ENCODE measurements around the gene NFATC2. TPM values are rescaled to one million over a fixed set of nuclear protein-coding genes. Genes with fewer than 3 reads are reported as not detected.

The NFATC2 gene
- total RNA-seq, 3 donors from 2014 or later: 6.2 to 7.3 (median 7.2) TPM

DNA sequence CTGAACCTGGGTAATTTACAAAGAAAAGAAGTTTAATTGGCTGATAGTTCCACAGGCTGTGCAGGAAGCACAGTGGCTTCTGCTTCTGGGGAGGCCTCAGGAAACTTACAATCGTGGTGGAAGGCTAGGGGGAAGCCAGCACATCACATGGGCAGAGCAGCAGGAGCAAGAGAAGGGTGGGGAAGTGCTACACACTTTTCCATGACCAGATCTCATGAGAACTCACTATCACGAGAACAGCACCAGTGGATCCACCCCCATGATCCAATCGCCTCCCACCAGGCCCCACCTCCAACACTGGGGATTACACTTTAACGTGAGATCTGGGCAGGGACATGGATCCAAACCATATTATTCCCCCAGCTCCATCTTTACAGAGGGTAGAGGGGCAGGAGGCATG is 166.4 kb downstream of the NFATC2 start:
- DNase-seq (no peak), ATAC-seq (no peak)
- TF ChIP-seq, protein P1, sequence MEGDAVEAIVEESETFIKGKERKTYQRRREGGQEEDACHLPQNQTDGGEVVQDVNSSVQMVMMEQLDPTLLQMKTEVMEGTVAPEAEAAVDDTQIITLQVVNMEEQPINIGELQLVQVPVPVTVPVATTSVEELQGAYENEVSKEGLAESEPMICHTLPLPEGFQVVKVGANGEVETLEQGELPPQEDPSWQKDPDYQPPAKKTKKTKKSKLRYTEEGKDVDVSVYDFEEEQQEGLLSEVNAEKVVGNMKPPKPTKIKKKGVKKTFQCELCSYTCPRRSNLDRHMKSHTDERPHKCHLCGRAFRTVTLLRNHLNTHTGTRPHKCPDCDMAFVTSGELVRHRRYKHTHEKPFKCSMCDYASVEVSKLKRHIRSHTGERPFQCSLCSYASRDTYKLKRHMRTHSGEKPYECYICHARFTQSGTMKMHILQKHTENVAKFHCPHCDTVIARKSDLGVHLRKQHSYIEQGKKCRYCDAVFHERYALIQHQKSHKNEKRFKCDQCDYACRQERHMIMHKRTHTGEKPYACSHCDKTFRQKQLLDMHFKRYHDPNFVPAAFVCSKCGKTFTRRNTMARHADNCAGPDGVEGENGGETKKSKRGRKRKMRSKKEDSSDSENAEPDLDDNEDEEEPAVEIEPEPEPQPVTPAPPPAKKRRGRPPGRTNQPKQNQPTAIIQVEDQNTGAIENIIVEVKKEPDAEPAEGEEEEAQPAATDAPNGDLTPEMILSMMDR (IDR thresholded peaks at IDR 0.05): no peak
- Histone ChIP-seq H3K4me3 (no peak overlapping the region), H3K36me3 (ENCODE audit: low read depth) (no peaks in the 10 kb centered on the region), H3K4me1 (ENCODE audit: low read depth) (no peaks in the 10 kb centered on the region), H3K9me3 (no peaks in the 10 kb centered on the region)
- intact Hi-C loops (cut with DNase I, micrococcal nuclease): loop anchor here in 1 of 2 donors (10.0 kb wide), 1 partner anchor 429 kb away; the partner anchor contains the start of gene SALL4

DNA sequence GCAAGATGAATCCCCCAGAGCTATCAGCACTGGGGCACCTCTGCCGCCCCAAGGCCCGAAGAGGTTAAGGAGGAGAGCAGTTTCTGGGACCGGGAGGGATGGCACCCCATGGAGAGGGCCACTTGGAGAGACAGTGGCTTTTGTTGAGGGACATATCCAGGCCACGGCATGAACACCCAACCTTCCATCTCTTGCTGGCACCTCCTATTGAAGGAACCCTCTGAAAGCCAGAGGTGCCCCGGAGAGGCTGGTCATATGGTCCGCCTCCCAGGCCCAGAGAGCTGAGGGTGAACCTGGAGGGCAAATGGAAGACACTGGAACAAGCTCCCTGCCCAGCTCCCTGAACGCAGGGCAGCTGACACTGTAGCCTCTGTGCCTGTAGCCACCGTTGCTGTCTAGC is 167.0 kb downstream of the NFATC2 start:
- Histone ChIP-seq H3K9me3 (no peaks in the 10 kb centered on the region), H3K4me1 (ENCODE audit: low read depth) (no peaks in the 10 kb centered on the region), H3K4me3 (no peak overlapping the region), H3K36me3 (ENCODE audit: low read depth) (no peaks in the 10 kb centered on the region)
- intact Hi-C loops (cut with DNase I, micrococcal nuclease): loop anchor here in 1 of 2 donors (10.0 kb wide), 1 partner anchor 429 kb away; the partner anchor contains the start of gene SALL4
- DNase-seq (no peak), ATAC-seq (no peak)
- TF ChIP-seq, protein P1 (IDR thresholded peaks at IDR 0.05): no peak

DNA sequence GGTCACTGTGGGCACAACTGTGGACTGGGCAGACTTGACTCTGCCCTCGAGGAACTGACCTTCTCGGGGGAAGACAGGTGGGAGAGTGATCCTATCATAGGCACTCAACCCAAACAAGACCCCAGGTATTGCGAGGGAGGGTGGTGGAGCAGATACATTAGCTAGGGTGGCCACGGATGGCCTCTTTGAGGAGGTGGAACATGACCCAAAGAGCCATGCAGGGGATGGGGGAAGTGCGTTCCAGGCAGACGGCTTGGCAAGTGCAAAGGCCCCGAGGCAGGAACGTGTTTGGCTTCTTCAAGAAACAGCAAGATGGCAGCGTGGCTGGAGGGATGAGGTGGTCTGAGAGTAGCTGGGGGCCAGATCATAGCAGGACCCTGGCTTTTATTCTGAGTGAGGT is 167.6 kb downstream of the NFATC2 start:
- no peak for DNase-seq
- Histone ChIP-seq H3K4me3 (no peak overlapping the region), H3K9me3 (no peaks in the 10 kb centered on the region), H3K36me3 (ENCODE audit: low read depth) (no peaks in the 10 kb centered on the region), H3K4me1 (ENCODE audit: low read depth) (no peaks in the 10 kb centered on the region)
- TF ChIP-seq, protein P1 (IDR thresholded peaks at IDR 0.05): no peak
- no peak for ATAC-seq
- intact Hi-C loops (cut with DNase I, micrococcal nuclease): loop anchor here (5.0 to 10.0 kb wide), 2 partner anchors 222 to 430 kb away; partner anchors contain the start of gene SALL4 (in 1 of the 2)

DNA sequence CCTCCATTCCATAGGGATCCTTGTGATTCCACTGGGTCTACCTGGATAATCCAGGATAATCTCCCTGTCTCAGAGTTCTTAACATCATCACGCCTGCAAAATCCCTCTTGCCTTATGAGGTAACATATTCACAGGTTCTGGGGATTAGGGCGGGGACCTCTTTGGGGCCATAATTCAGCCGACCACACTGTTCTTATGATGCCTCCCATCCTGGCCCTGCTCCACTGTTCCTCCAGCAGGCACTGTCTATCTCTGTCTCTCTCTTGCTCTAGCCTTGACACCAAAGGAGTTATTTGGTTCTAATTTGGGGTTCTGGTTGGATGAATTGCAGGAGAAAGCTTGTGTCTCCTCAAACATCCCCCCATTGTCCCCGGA is 168.1 kb downstream of the NFATC2 start:
- TF ChIP-seq, protein P1 (IDR thresholded peaks at IDR 0.05): no peak
- DNase-seq: no peak

DNA sequence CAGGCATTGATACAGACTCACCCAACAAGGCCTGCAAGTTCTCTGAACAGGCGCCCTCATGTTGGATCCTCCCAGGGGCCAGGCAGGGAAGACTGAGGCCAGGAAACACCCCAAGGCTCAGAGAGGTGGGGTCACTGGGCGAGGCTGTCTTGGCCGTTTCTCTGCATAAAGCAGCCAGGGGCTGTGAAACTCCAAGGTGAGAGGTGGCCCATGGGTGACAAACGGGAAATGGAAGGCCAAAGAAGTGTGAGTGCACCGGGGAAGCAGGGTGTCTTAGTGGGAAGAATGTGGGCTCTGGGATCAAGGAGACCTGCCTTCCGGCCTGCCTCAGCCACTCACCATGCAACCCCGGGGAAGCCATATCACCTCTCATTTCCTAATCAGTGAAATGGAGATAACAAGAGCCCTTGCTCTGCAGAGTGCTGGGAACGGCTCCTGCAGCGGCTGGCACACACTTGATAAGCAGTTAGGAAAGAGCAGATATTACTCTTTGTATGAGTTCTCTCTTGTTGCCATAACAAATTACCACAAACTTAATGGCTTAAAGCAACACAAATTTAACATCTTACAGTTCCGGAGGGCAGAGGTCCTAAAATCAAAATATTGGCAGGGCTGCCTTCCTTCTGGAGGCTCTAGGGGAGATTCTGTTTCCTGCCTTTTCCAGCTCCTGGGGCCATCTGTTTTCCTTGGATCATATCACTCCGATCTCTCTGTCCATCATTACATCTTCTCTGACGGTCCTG is 168.6 kb downstream of the NFATC2 start:
- DNase-seq: no peak
- intact Hi-C loops (cut with DNase I, micrococcal nuclease): loop anchor here (5.0 to 10.0 kb wide), 2 partner anchors 223 to 431 kb away; partner anchors contain the start of gene SALL4 (in 1 of the 2)

More for the DNA sequence above, 168.1 kb downstream of the NFATC2 start:
- intact Hi-C loops (cut with DNase I, micrococcal nuclease): loop anchor here (5.0 to 10.0 kb wide), 2 partner anchors 223 to 430 kb away; partner anchors contain the start of gene SALL4 (in 1 of the 2)
- no peaks in the 10 kb centered on the region for H3K4me1 ChIP-seq (ENCODE audit: low read depth)
- H3K9me3 ChIP-seq: no peaks in the 10 kb centered on the region
- no peak for ATAC-seq
- no peak overlapping the region for H3K4me3 ChIP-seq
- no peaks in the 10 kb centered on the region for H3K36me3 ChIP-seq (ENCODE audit: low read depth)

More for the DNA sequence above, 168.6 kb downstream of the NFATC2 start:
- Histone ChIP-seq H3K36me3 (ENCODE audit: low read depth) (no peaks in the 10 kb centered on the region), H3K4me1 (ENCODE audit: low read depth) (no peaks in the 10 kb centered on the region), H3K9me3 (no peaks in the 10 kb centered on the region), H3K4me3 (no peak overlapping the region)
- no peak for ATAC-seq
- TF ChIP-seq, protein P1 (IDR thresholded peaks at IDR 0.05): no peak

Data from mucosa of descending colon (tissue), 3 donors.